Smooth muscle cell (in vitro differentiated cells): Measurements from ENCODE around the gene DPEP3. TPM values are rescaled to one million over a fixed set of nuclear protein-coding genes. Genes with fewer than 3 reads are reported as not detected.

ENCODE experiments used
- DNase-seq: peaks from one replicate; lab custom pipeline; 2025; ENCODE audit not compliant: unreplicated experiment; lab: John Stamatoyannopoulos, UW
- H2AFZ ChIP-seq: fragments of 200-600 bp; sonication (generic); 2 replicates; pipeline ENCODE4 v1.6.0; 2016; ENCODE audit warnings: antibody characterized with exemption, low read depth, mild to moderate bottlenecking
- H3F3A ChIP-seq: fragments of 200-600 bp; sonication (generic); 2 replicates; pipeline ENCODE4 v1.6.0; 2017; ENCODE audit warnings: antibody characterized with exemption, low read depth
- H3K27ac ChIP-seq: fragments of 200-600 bp; sonication (generic); 2 replicates; pipeline ENCODE4 v1.5.1; 2016; ENCODE audit warnings: low read depth, mild to moderate bottlenecking
- H3K27me3 ChIP-seq: fragments of 200-600 bp; sonication (generic); 2 replicates; pipeline ENCODE4 v1.6.1; 2016; ENCODE audit warnings: low read depth, mild to moderate bottlenecking
- H3K36me3 ChIP-seq: fragments of 200-600 bp; sonication (generic); 2 replicates; pipeline ENCODE4 v1.5.1; 2016; ENCODE audit warnings: low read depth
- H3K4me1 ChIP-seq: fragments of 200-600 bp; sonication (generic); 2 replicates; pipeline ENCODE4 v1.5.1; 2016; ENCODE audit warnings: low read depth
- H3K4me2 ChIP-seq: fragments of 200-600 bp; sonication (generic); 2 replicates; pipeline ENCODE4 v1.6.0; 2016; ENCODE audit warnings: mild to moderate bottlenecking
- H3K4me3 ChIP-seq: fragments of 200-600 bp; sonication (generic); 2 replicates; pipeline ENCODE4 v1.5.1; 2016; ENCODE audit warnings: mild to moderate bottlenecking
- H3K79me2 ChIP-seq: fragments of 200-600 bp; sonication (generic); 2 replicates; pipeline ENCODE4 v1.6.0; 2016; ENCODE audit warnings: low read depth, mild to moderate bottlenecking
- H3K9ac ChIP-seq: fragments of 200-600 bp; sonication (generic); 2 replicates; pipeline ENCODE4 v1.6.0; 2016; ENCODE audit warnings: low read depth
- H3K9me3 ChIP-seq: fragments of 200-600 bp; sonication (generic); replicated peaks from 2 replicates; pipeline ENCODE4 v1.5.1; 2016; ENCODE audit warnings: low read depth
- H4K20me1 ChIP-seq: fragments of 200-600 bp; sonication (generic); 2 replicates; pipeline ENCODE4 v1.6.0; 2016; ENCODE audit warnings: low read depth
- WGBS: methylation state at CpG from one replicate; pipeline ENCODE4 v1.1.7; 2016; ENCODE audit warnings: low lambda C conversion rate; 5-methylcytosine and 5-hydroxymethylcytosine counted together
- polyA plus RNA-seq: library from polyadenylated mRNA; unstranded; fragments of >200 nt; fragmentation: Nextera tagmentation; extraction: Ambion mirVana; gene quantifications from 2 replicates; pipeline ENCODE4 v1.2.1, GENCODE V29; 2016
- total RNA-seq: library from RNA; depleted of rRNA; stranded (reverse); fragments of >200 nt; gene quantifications from 2 replicates; pipeline ENCODE4 v1.2.3, GENCODE V29; 2014
- TF ChIP-seq, protein P1 (sequence below): fragments of 200-600 bp; sonication (generic); IDR thresholded peaks from 2 replicates; pipeline ENCODE4 v1.5.1; 2017; ENCODE audit warnings: borderline replicate concordance, mild to moderate bottlenecking, antibody characterized with exemption; ENCODE audit not compliant: insufficient read depth, poor library complexity, severe bottlenecking

DPEP3 gene
- total and polyA plus RNA-seq, 2 experiments from 2014 or later, result not detected

DNA sequence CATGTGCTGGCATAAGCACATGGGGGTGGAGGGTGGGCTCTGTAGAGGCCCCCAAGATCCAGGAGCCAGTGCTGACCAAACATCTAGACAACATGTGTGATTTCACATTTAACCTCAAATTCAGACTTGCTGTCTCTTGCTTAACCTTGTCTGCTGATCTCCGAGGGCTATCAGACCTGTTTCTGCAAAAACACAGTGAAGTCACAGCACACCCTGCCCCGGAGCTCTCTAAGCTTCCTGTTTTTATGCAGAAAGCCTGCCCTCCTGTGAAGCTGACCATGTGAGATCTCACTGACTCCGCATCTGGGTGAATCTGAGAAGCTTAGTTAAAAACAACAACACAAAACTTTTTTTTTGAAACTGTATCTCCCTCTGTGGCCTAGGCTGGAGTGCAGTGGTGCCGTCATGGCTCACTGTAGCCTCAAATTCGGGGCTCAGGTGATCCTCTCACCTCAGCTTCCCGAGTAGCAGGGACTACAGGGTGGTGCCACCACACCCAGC lies 25.5 kb upstream of the DPEP3 start:
- Histone ChIP-seq H3F3A (no peaks in the 10 kb centered on the region), H3K36me3 (no peaks in the 10 kb centered on the region), H3K4me1 (no peaks in the 10 kb centered on the region), H3K27me3 (no peaks in the 10 kb centered on the region), H3K9ac (no peak overlapping the region), H4K20me1 (no peaks in the 10 kb centered on the region), H3K4me2 (no peak overlapping the region), H2AFZ (no peak overlapping the region), H3K4me3 (no peak overlapping the region), H3K79me2 (no peaks in the 10 kb centered on the region), H3K27ac (no peak overlapping the region), H3K9me3 (no peaks in the 10 kb centered on the region)
- WGBS, result 57% methylated on average over 6 of the region's 6 CpGs
- TF ChIP-seq, protein P1, sequence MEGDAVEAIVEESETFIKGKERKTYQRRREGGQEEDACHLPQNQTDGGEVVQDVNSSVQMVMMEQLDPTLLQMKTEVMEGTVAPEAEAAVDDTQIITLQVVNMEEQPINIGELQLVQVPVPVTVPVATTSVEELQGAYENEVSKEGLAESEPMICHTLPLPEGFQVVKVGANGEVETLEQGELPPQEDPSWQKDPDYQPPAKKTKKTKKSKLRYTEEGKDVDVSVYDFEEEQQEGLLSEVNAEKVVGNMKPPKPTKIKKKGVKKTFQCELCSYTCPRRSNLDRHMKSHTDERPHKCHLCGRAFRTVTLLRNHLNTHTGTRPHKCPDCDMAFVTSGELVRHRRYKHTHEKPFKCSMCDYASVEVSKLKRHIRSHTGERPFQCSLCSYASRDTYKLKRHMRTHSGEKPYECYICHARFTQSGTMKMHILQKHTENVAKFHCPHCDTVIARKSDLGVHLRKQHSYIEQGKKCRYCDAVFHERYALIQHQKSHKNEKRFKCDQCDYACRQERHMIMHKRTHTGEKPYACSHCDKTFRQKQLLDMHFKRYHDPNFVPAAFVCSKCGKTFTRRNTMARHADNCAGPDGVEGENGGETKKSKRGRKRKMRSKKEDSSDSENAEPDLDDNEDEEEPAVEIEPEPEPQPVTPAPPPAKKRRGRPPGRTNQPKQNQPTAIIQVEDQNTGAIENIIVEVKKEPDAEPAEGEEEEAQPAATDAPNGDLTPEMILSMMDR, result no peak
- no peak for DNase-seq

DNA sequence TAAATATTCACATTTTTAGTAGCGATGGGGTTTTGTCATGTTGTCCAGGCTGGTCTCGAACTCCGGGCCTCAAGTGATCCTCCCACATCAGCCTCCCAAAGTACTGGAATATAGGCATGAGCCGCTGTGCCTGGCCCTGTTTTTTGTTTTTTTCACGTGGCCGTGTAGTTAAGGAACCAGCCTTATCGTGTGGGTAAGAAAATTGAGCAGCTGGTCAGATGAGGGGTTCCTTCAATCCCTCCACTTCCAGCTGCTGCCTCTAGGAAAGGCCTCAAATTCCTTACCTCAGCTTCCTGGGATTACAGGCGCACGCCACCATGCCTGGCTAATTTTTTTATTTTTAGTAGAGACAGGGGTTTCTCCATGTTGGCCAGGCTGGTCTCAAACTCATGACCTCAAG lies 24.9 kb upstream of the DPEP3 start:
- Histone ChIP-seq H3K4me1 (no peaks in the 10 kb centered on the region), H3K27me3 (no peaks in the 10 kb centered on the region), H3K9me3 (no peaks in the 10 kb centered on the region), H3K27ac (no peak overlapping the region), H3K4me2 (no peak overlapping the region), H2AFZ (no peak overlapping the region), H3F3A (no peaks in the 10 kb centered on the region), H3K79me2 (no peaks in the 10 kb centered on the region), H3K4me3 (no peak overlapping the region), H3K9ac (no peak overlapping the region), H3K36me3 (no peaks in the 10 kb centered on the region), H4K20me1 (no peaks in the 10 kb centered on the region)
- 91% methylated on average over 9 of the region's 9 CpGs for WGBS
- TF ChIP-seq, protein P1, result no peak
- DNase-seq, result no peak

DNA sequence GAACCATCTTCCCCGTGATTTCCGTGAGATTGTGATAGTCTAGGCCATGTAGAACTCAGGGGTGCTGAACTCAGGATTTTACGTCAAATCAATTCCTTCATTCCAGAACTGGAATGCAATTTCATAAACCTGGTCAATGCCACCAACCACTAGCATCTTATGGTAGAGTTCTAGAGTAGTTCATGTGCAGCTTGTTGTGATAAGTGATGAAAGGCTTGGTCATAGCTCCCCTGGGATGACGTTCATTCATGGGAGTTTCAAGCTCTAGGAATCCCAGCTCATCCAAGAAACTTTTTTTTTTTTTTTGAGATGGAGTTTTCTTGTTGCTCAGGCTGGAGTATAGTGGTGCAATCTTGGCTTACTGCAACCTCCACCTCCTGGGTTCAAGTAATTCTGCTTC lies 22.7 kb upstream of the DPEP3 start:
- Histone ChIP-seq H3K9me3 (no peaks in the 10 kb centered on the region), H3K4me3 (no peak overlapping the region), H2AFZ (no peak overlapping the region), H3F3A (no peaks in the 10 kb centered on the region), H3K4me2 (no peak overlapping the region), H3K4me1 (no peaks in the 10 kb centered on the region), H3K79me2 (no peaks in the 10 kb centered on the region), H3K36me3 (no peaks in the 10 kb centered on the region), H3K27me3 (no peaks in the 10 kb centered on the region), H3K9ac (no peak overlapping the region), H3K27ac (no peak overlapping the region), H4K20me1 (no peaks in the 10 kb centered on the region)
- TF ChIP-seq, protein P1, result no peak
- DNase-seq, result no peak
- 85% methylated on average over 4 of the region's 4 CpGs for WGBS

DNA sequence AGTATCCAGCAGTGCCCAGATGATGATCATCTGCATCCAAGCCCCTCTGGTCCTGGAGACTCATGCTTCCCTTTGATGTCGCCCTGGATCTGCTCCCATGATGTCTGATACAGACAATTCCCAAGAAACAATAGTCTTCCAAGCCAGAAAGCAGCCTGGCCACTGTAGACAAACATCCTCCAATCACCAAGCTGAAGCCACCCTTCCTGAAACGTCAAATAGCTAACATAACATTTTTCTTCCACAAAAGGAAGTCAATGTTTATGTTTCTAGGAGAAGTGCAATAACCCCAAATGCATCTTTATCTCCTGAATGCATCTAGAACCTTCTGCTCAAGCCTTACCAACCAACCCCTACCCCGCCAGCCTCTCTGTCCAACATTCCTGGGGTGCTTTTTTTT lies 20.2 kb upstream of the DPEP3 start:
- TF ChIP-seq, protein P1, result no peak
- Histone ChIP-seq H2AFZ (no peak overlapping the region), H3F3A (no peaks in the 10 kb centered on the region), H3K36me3 (no peaks in the 10 kb centered on the region), H3K9me3 (no peaks in the 10 kb centered on the region), H4K20me1 (no peaks in the 10 kb centered on the region), H3K27me3 (no peaks in the 10 kb centered on the region), H3K79me2 (no peaks in the 10 kb centered on the region), H3K4me1 (no peaks in the 10 kb centered on the region), H3K4me2 (no peak overlapping the region), H3K4me3 (no peak overlapping the region), H3K27ac (no peak overlapping the region), H3K9ac (no peak overlapping the region)
- 69% methylated on average over 3 of the region's 3 CpGs for WGBS
- no peak for DNase-seq
